HEK293T (cell line): ENCODE results near the gene PRKG1.

Source experiments
- BHLHE40 ChIP-seq: fragments of 450-650 bp; IDR thresholded peaks from 2 replicates; pipeline ENCODE4 v1.6.1; 2016; ENCODE audit warnings: mild to moderate bottlenecking, moderate library complexity, borderline replicate concordance
- ELF4 ChIP-seq: fragments of 450-650 bp; IDR thresholded peaks from 2 replicates; pipeline ENCODE4 v1.6.1; 2017; ENCODE audit warnings: antibody characterized with exemption
- FOXK2 ChIP-seq: fragments of 450-650 bp; IDR thresholded peaks from 2 replicates; pipeline ENCODE4 v1.6.1; 2016; ENCODE audit warnings: mild to moderate bottlenecking
- TARDBP ChIP-seq: fragments of 450-650 bp; IDR thresholded peaks from 2 replicates; pipeline ENCODE4 v1.6.1; 2016

GRCh38 chr10:51860257-51860656 is 786.0 kb downstream of the PRKG1 start:
- TF ChIP-seq BHLHE40 (no peak), TARDBP (no peak), ELF4 (no peak), FOXK2 (no peak)
